Left ventricle myocardium inferior (tissue), 1 donor: Measurements from ENCODE around the gene TTLL1. TPM values are rescaled to one million over a fixed set of nuclear protein-coding genes. Genes with fewer than 3 reads are reported as not detected.
A peak's percentile ranks its signal among the peaks of the same experiment; 100 is the strongest.

ENCODE experiments used
- DNase-seq: peaks from one replicate; pipeline ENCODE4 v3.0.0-alpha.2; 2020
- H3K27ac ChIP-seq: fragments of 200-600 bp; replicated peaks from 2 replicates; pipeline ENCODE4 v1.8.0; 2021
- H3K27me3 ChIP-seq: fragments of 200-600 bp; 2 replicates; pipeline ENCODE4 v1.8.0; 2021; ENCODE audit warnings: low read depth
- H3K36me3 ChIP-seq: fragments of 200-600 bp; 2 replicates; pipeline ENCODE4 v1.8.0; 2021
- H3K4me1 ChIP-seq: fragments of 200-600 bp; 2 replicates; pipeline ENCODE4 v1.8.0; 2021
- H3K4me3 ChIP-seq: fragments of 200-600 bp; 2 replicates; pipeline ENCODE4 v1.8.0; 2021; ENCODE audit warnings: mild to moderate bottlenecking, moderate library complexity
- H3K9me3 ChIP-seq: fragments of 200-600 bp; replicated peaks from 2 replicates; pipeline ENCODE4 v1.8.0; 2021
- intact Hi-C: fragments of 100-400 bp; cut with micrococcal nuclease; formaldehyde crosslinking; loops from one replicate; pipeline ENCODE4 v1.11.0; 2022
- total RNA-seq: library from RNA; stranded (reverse); fragmentation: NEBNext Ultra II Directional; extraction: Animal tissue kit (Norgen Biotek cat#: 25700); gene quantifications from one replicate; pipeline ENCODE4 v1.2.1, GENCODE V29; 2021
- TF ChIP-seq, protein P1 (sequence below): fragments of 200-600 bp; IDR thresholded peaks from 2 replicates; pipeline ENCODE4 v1.8.0; 2021; ENCODE audit warnings: antibody characterized with exemption, mild to moderate bottlenecking, borderline replicate concordance
- donor health status: DM: no; HTN: yes; CAD: no; lungs with severe emphysema.

TTLL1 gene
- total RNA-seq, 1 donor from 2014 or later = 8.5 TPM

DNA sequence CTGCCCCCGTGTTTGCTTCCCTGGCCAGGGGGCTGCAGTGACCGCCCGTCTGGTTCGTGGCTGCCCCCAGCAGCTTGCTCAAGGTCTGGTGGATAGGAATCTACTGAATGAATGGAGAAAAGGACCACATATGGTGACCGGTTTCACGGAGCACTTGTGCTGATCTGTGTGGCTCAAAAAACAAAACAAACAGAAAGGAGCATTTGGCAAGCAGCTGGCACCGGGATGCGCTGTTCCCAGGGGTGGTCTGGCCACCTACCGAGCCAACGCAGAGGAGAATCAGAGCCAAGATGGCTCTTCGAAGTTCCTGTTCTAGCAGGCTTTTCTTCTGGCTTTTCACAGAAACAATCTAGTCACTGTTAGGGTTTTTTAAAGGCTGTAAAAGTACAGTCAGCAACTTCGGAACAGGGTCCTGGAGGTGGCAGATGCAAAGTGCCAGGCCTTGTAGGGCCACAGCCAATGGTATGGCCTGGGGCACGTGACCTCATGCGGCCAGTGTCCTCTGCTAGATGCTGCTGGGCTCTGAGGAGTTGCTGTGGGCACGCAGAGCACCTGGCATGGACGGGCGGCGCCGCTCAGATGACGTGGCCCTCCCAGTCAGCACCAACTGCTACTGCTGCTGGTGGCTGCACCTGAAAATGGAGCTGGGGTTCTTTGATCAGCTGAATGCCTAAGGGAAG, 47.0 kb downstream of the TTLL1 start:
- Histone ChIP-seq H3K4me3 (no peak overlapping the region), H3K27me3 (no peaks in the 10 kb centered on the region), H3K4me1 (no peaks in the 10 kb centered on the region), H3K9me3 (no peaks in the 10 kb centered on the region), H3K27ac (no peak overlapping the region), H3K36me3 (peaks cover 7% of the 10 kb centered on the region)
- intact Hi-C loops = no loop called here
- TF ChIP-seq, protein P1, sequence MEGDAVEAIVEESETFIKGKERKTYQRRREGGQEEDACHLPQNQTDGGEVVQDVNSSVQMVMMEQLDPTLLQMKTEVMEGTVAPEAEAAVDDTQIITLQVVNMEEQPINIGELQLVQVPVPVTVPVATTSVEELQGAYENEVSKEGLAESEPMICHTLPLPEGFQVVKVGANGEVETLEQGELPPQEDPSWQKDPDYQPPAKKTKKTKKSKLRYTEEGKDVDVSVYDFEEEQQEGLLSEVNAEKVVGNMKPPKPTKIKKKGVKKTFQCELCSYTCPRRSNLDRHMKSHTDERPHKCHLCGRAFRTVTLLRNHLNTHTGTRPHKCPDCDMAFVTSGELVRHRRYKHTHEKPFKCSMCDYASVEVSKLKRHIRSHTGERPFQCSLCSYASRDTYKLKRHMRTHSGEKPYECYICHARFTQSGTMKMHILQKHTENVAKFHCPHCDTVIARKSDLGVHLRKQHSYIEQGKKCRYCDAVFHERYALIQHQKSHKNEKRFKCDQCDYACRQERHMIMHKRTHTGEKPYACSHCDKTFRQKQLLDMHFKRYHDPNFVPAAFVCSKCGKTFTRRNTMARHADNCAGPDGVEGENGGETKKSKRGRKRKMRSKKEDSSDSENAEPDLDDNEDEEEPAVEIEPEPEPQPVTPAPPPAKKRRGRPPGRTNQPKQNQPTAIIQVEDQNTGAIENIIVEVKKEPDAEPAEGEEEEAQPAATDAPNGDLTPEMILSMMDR = no peak
- no peak for DNase-seq

DNA sequence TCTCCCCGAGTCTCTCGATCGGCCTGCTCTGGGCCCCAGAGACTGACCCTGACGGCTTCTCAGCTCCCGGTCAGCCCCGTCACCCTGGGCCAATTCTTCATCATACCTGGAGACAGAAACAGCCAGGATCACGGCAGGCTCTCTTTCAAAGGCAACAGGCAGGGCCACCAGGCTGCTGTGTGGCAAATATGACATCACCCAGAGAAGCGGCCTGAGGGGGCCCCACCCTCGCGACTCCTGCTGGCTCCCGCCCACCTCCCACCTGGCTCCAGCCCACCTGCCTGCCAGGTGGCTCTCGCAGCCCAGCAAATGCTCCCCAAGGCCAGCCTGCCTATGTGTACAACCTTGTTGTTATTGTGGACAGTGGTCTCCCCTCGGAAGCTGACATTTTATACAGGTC, 49.4 kb downstream of the TTLL1 start:
- Histone ChIP-seq H3K27ac (no peak overlapping the region), H3K27me3 (no peaks in the 10 kb centered on the region), H3K36me3 (no peaks in the 10 kb centered on the region), H3K9me3 (no peaks in the 10 kb centered on the region), H3K4me1 (peaks cover 5% of the 10 kb centered on the region), H3K4me3 (no peak overlapping the region)
- intact Hi-C loops = loop anchor here (10.0 kb wide), 1 partner anchor 175 kb away; no protein-coding TSS in a partner anchor
- TF ChIP-seq, protein P1 = no peak
- no peak for DNase-seq

DNA sequence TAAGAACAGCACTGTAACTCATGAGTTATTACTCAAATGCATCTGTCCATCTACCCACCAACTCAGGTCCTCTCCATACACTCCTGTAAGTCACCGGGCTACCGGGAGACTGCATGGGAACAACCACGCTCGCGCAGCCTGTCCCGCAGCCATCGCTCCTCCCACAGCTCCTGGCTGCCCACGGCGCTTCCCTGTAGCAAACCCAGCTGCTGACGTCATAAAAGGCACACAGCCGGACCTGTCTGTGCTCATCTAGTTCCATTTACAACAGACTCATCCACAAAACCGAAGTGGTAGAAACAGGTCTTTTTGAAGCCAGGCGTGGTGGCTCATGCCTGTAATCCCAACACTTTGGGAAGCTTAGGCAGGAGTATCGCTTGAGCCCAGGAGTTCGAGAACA, 50.9 kb downstream of the TTLL1 start:
- intact Hi-C loops = loop anchor here (10.0 kb wide), 1 partner anchor 174 kb away; no protein-coding TSS in a partner anchor
- Histone ChIP-seq H3K4me1 (peaks cover 14% of the 10 kb centered on the region), H3K36me3 (no peaks in the 10 kb centered on the region), H3K9me3 (no peaks in the 10 kb centered on the region), H3K27me3 (no peaks in the 10 kb centered on the region), H3K4me3 (no peak overlapping the region), H3K27ac (no peak overlapping the region)
- TF ChIP-seq, protein P1 = no peak
- no peak for DNase-seq

DNA sequence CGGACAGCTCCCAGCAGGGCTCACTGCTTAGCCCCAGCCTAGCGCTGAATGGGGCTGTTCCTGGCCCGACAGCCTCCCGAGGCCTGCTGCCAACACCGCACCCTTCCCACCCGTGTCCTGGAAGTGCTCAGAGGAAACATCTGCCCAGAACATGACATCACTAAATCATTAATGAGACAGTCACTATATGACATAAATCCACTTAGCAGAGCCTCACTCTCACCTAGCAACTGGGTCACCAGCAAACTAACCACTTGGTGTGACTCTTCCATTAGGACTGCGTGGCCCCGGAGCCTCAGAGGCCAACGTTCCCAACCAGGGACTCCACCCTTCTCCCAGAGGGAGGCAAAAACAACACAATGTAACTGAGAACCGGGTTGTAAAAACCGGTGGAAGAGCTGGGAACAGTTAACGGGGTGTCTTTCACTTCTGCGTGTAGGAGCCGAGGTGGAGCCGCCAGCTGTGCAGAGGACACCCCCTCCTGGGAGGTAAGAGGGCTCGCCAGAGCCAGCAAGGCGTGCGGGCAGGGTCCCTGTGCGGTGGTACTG, 52.8 kb downstream of the TTLL1 start:
- no peaks in the 10 kb centered on the region for H3K9me3 ChIP-seq
- H3K27ac ChIP-seq = peak overlapping the region; percentile 65
- no peaks in the 10 kb centered on the region for H3K36me3 ChIP-seq
- H3K4me3 ChIP-seq = peak overlapping the region; percentile 43
- H3K4me1 ChIP-seq = peaks cover 15% of the 10 kb centered on the region
- peak; percentile 75 for DNase-seq
- H3K27me3 ChIP-seq = no peaks in the 10 kb centered on the region
- intact Hi-C loops = loop anchor here (10.0 kb wide), 1 partner anchor 172 kb away; no protein-coding TSS in a partner anchor
- TF ChIP-seq, protein P1 = no peak

DNA sequence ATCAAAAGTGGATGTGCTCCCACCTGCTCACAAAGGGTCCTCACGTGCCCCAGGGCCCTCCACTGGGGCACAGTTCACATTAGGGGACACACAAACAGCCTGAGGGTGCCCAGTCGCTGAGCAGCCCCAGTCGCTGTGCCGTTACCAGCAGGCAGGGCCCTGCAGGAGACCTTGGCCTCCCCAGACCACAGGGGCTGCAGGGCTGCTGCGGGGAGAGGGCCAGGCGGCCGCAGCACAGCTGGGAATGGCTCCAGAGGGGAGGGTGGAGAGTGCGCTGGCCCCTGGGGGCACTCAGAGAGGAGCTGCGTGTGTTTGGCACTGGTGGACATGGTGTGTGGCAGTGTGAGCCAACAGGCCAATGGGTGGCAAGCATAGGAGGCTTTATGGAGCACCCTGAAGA, 53.9 kb downstream of the TTLL1 start:
- H3K36me3 ChIP-seq = no peaks in the 10 kb centered on the region
- TF ChIP-seq, protein P1 = no peak
- intact Hi-C loops = loop anchor here (10.0 kb wide), 1 partner anchor 170 kb away; no protein-coding TSS in a partner anchor
- peaks cover 15% of the 10 kb centered on the region for H3K4me1 ChIP-seq
- no peaks in the 10 kb centered on the region for H3K9me3 ChIP-seq
- no peak for DNase-seq
- H3K27ac ChIP-seq = no peak overlapping the region
- no peaks in the 10 kb centered on the region for H3K27me3 ChIP-seq
- no peak overlapping the region for H3K4me3 ChIP-seq
